GM23248 (cell line): ENCODE measurements around the gene NLGN2. TPM values are rescaled to one million over a fixed set of nuclear protein-coding genes. Genes with fewer than 3 reads are reported as not detected.

ENCODE experiments used
- DNase-seq: peaks from one replicate; pipeline ENCODE4 v3.0.0-alpha.2; 2015
- H2AFZ ChIP-seq: fragments of 200-600 bp; sonication (generic); 2 replicates; pipeline ENCODE4 v1.6.1; 2016; ENCODE audit warnings: antibody characterized with exemption
- H3F3A ChIP-seq: fragments of 200-600 bp; sonication (generic); 2 replicates; pipeline ENCODE4 v1.6.1; 2016; ENCODE audit warnings: mild to moderate bottlenecking, antibody characterized with exemption, mixed run types; ENCODE audit not compliant: insufficient read depth
- H3K27ac ChIP-seq: fragments of 200-600 bp; sonication (generic); 2 replicates; pipeline ENCODE4 v1.5.1; 2016; ENCODE audit warnings: mild to moderate bottlenecking
- H3K27me3 ChIP-seq: fragments of 200-600 bp; sonication (generic); replicated peaks from 2 replicates; pipeline ENCODE4 v1.6.1; 2016; ENCODE audit warnings: mild to moderate bottlenecking; ENCODE audit not compliant: insufficient read depth
- H3K36me3 ChIP-seq: fragments of 200-600 bp; sonication (generic); 2 replicates; pipeline ENCODE4 v1.6.1; 2016; ENCODE audit warnings: low read depth, mild to moderate bottlenecking
- H3K4me1 ChIP-seq: fragments of 200-600 bp; sonication (generic); 2 replicates; pipeline ENCODE4 v1.6.1; 2016; ENCODE audit warnings: mild to moderate bottlenecking; ENCODE audit not compliant: insufficient read depth
- H3K4me2 ChIP-seq: fragments of 200-600 bp; sonication (generic); one replicate; pipeline ENCODE4 v1.6.1; 2016; ENCODE audit warnings: mild to moderate bottlenecking; ENCODE audit not compliant: unreplicated experiment
- H3K4me3 ChIP-seq: fragments of 200-600 bp; sonication (generic); 2 replicates; pipeline ENCODE4 v1.5.1; 2016; ENCODE audit warnings: mild to moderate bottlenecking
- H3K79me2 ChIP-seq: fragments of 200-600 bp; sonication (generic); 2 replicates; pipeline ENCODE4 v1.6.1; 2016; ENCODE audit warnings: mild to moderate bottlenecking; ENCODE audit not compliant: insufficient read depth
- H3K9ac ChIP-seq: fragments of 200-600 bp; sonication (generic); 2 replicates; pipeline ENCODE4 v1.6.1; 2016; ENCODE audit warnings: mild to moderate bottlenecking
- H3K9me2 ChIP-seq: fragments of 200-600 bp; sonication (generic); 2 replicates; pipeline ENCODE4 v1.6.1; 2016; ENCODE audit warnings: mixed run types, mild to moderate bottlenecking, moderate library complexity; ENCODE audit not compliant: insufficient read depth
- H3K9me3 ChIP-seq: fragments of 200-600 bp; sonication (generic); one replicate; pipeline ENCODE4 v1.6.1; 2017; ENCODE audit warnings: low read depth
- H4K20me1 ChIP-seq: fragments of 200-600 bp; sonication (generic); 2 replicates; pipeline ENCODE4 v1.6.0; 2016; ENCODE audit not compliant: insufficient read depth
- EZH2 ChIP-seq: fragments of 200-600 bp; sonication (generic); IDR thresholded peaks from 2 replicates; pipeline ENCODE4 v1.6.1; 2018; ENCODE audit warnings: antibody characterized with exemption, mild to moderate bottlenecking; ENCODE audit not compliant: insufficient read depth, poor library complexity, severe bottlenecking
- EZH2phosphoT487 ChIP-seq: fragments of 200-600 bp; sonication (generic); IDR thresholded peaks from 2 replicates; pipeline ENCODE4 v1.6.1; 2018; ENCODE audit warnings: antibody characterized with exemption, moderate library complexity, mild to moderate bottlenecking, low read depth; ENCODE audit not compliant: insufficient read depth
- WGBS, 2 experiments: methylation state at CpG; one replicate each; pipeline ENCODE4 v1.1.6; 2015 to 2017; ENCODE audit warnings: low lambda C conversion rate in 2 of 2, low coverage in 1 of 2; ENCODE audit errors: missing lambda C conversion rate in 2 of 2; 5-methylcytosine and 5-hydroxymethylcytosine counted together
- in situ Hi-C: fragments of 300-500 bp; cut with MboI; formaldehyde crosslinking; loops from 2 replicates; pipeline ENCODE4 v1.15.0; 2020
- polyA plus RNA-seq: library from polyadenylated mRNA; unstranded; fragments of >200 nt; fragmentation: Nextera tagmentation; extraction: Ambion mirVana; gene quantifications from 2 replicates; pipeline ENCODE4 v1.2.1, GENCODE V29; 2016
- total RNA-seq: library from RNA; depleted of rRNA; stranded (reverse); fragments of >200 nt; shearing (Covaris generic); gene quantifications from 2 replicates; pipeline ENCODE4 v1.2.3, GENCODE V29; 2014

NLGN2 gene
- total and polyA plus RNA-seq, 2 experiments from 2014 or later: 3.3 to 9.5 TPM

DNA sequence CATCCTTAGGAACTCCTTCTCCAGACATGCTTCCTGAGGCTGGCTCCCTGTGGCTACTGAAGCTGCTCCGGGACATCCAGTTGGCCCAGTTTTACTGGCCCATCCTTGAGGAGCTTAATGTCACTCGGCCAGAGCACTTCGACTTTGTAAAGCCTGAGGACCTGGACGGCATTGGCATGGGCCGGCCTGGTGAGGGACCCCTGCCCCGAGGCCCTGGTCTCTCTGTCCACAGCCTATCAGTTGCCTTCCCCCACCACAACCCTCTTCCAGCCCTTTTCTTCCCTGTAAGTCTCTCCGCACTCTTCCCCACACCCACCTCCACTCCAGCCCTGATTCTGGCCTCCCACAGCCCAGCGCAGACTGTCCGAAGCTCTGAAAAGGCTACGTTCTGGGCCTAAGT lies 24.7 kb upstream of the NLGN2 start:
- Histone ChIP-seq H3K9ac (no peak overlapping the region), H3K4me3 (no peak overlapping the region), H2AFZ (no peak overlapping the region), H3K4me2 (no peak overlapping the region), H4K20me1 (no peaks in the 10 kb centered on the region), H3F3A (no peaks in the 10 kb centered on the region), H3K27me3 (no peaks in the 10 kb centered on the region), H3K9me2 (no peaks in the 10 kb centered on the region), H3K79me2 (no peaks in the 10 kb centered on the region), H3K9me3 (no peaks in the 10 kb centered on the region), H3K4me1 (peaks cover 6% of the 10 kb centered on the region), H3K36me3 (no peaks in the 10 kb centered on the region), H3K27ac (no peak overlapping the region)
- 77 to 82% methylated on average over 10 of the region's 10 CpGs for WGBS, 2 experiments
- in situ Hi-C loops: no loop called here
- TF ChIP-seq EZH2: no peak
- DNase-seq: no peak

DNA sequence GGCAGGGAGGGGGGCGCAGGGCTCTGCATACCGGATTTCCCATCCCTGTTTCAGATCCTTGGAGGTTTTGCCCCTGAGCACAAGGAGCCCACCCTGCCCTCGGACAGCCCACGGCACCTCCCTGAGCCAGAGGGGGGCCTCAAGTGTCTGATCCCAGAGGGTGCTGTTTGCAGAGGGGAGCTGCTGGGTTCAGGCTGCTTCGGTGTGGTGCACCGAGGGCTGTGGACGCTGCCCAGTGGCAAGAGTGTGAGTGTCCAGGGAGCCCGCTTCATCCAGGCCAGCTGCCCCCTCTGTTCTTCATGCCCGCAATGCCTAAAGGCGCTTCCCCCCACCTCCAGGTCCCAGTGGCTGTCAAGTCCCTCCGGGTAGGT lies 24.3 kb upstream of the NLGN2 start:
- Histone ChIP-seq H3K27ac (no peak overlapping the region), H3K4me2 (no peak overlapping the region), H3K9me2 (no peaks in the 10 kb centered on the region), H3K4me3 (no peak overlapping the region), H3K27me3 (no peaks in the 10 kb centered on the region), H2AFZ (no peak overlapping the region), H3F3A (no peaks in the 10 kb centered on the region), H3K4me1 (peaks cover 6% of the 10 kb centered on the region), H3K79me2 (no peaks in the 10 kb centered on the region), H3K9me3 (no peaks in the 10 kb centered on the region), H3K9ac (no peak overlapping the region), H3K36me3 (peaks cover under 1% of the 10 kb centered on the region; the same call in 1 of the 2 replicates), H4K20me1 (no peaks in the 10 kb centered on the region)
- TF ChIP-seq EZH2phosphoT487 (no peak), EZH2 (no peak)
- in situ Hi-C loops: no loop called here
- WGBS, 2 experiments: 66 to 72% methylated on average over 11 of the region's 11 CpGs
- no peak for DNase-seq

DNA sequence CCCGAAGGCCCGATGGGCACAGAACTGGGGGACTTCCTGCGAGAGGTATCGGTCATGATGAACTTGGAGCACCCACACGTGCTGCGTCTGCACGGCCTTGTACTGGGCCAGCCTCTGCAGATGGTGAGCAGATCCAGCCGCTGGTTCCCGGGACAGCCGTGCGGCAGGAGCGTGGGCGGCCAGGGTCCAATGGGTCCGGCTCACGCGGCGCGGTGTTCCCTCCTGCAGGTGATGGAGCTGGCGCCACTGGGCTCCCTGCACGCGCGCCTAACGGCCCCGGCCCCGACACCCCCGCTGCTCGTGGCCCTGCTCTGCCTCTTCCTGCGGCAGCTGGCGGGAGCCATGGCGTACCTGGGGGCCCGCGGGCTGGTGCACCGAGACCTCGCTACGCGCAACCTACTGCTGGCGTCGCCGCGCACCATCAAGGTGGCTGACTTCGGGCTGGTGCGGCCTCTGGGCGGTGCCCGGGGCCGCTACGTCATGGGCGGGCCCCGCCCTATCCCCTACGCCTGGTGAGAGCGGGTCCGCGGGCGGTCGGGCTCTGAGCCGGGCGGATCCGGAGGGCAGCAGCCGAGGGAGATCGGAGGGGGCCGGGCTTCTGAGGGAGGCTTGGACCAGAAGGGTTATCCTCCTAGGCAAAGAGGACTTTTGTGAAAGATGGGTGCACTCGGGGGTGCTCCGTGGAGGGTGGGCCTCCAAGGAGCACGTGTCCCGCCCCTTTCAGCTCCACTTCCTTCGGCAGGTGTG lies 23.7 kb upstream of the NLGN2 start:
- 29 to 32% methylated on average over 55 to 65 of the region's 65 CpGs for WGBS, 2 experiments
- in situ Hi-C loops: no loop called here
- no peak overlapping the region for H3K4me3 ChIP-seq
- H3K4me2 ChIP-seq: no peak overlapping the region
- no peak overlapping the region for H3K9ac ChIP-seq
- no peaks in the 10 kb centered on the region for H3K9me3 ChIP-seq
- peaks cover 6% of the 10 kb centered on the region for H3K4me1 ChIP-seq
- TF ChIP-seq EZH2phosphoT487: no peak
- no peak for TF ChIP-seq EZH2
- H4K20me1 ChIP-seq: no peaks in the 10 kb centered on the region
- peak; percentile 32 for DNase-seq
- no peaks in the 10 kb centered on the region for H3F3A ChIP-seq
- H3K9me2 ChIP-seq: no peaks in the 10 kb centered on the region
- no peaks in the 10 kb centered on the region for H3K79me2 ChIP-seq
- H3K27ac ChIP-seq: no peak overlapping the region
- H3K27me3 ChIP-seq: no peaks in the 10 kb centered on the region
- no peak overlapping the region for H2AFZ ChIP-seq
- H3K36me3 ChIP-seq: peaks cover 4% of the 10 kb centered on the region; the same call in 1 of the 2 replicates

DNA sequence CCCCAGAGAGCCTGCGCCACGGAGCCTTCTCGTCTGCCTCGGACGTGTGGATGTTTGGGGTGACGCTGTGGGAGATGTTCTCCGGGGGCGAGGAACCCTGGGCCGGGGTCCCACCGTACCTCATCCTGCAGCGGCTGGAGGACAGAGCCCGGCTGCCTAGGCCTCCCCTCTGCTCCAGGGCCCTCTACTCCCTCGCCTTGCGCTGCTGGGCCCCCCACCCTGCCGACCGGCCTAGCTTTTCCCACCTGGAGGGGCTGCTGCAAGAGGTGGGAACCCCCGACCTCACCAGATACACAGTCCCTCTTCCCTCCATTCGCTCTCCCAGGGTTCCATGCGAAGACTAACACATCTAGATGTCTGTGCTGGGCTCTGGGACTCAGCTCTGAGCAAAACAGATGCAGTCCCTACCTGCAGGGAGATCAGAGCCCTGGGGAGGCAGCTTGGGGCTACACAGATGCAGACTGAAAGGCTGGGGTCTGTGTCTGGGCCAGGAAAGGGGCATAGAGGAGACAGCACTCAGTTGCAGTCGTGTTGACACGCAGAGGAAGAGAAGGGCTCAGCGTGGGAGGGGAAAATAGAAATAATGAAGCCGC lies 23.1 kb upstream of the NLGN2 start:
- H3K9me2 ChIP-seq: no peaks in the 10 kb centered on the region
- no peak for TF ChIP-seq EZH2phosphoT487
- TF ChIP-seq EZH2: no peak
- H3K27me3 ChIP-seq: no peaks in the 10 kb centered on the region
- H3K4me1 ChIP-seq: peaks cover 6% of the 10 kb centered on the region
- H4K20me1 ChIP-seq: no peaks in the 10 kb centered on the region
- H3K4me2 ChIP-seq: no peak overlapping the region
- H3K9ac ChIP-seq: no peak overlapping the region
- peaks cover 4% of the 10 kb centered on the region; the same call in 1 of the 2 replicates for H3K36me3 ChIP-seq
- no peak for DNase-seq
- H3K4me3 ChIP-seq: no peak overlapping the region
- H3F3A ChIP-seq: no peaks in the 10 kb centered on the region
- WGBS, 2 experiments: 82 to 87% methylated on average over 23 of the region's 23 CpGs
- in situ Hi-C loops: no loop called here
- H2AFZ ChIP-seq: no peak overlapping the region
- no peak overlapping the region for H3K27ac ChIP-seq
- H3K9me3 ChIP-seq: no peaks in the 10 kb centered on the region
- no peaks in the 10 kb centered on the region for H3K79me2 ChIP-seq
